ENCODE data around the gene TCEANC2.
"Not testable (repeated sequence)": the region's sequence is repeated elsewhere in the genome, so short reads cannot be mapped to it uniquely, and the experiment has no call there.

TCEANC2 gene

GRCh38 chr1:54100500-54100899 is 47.1 kb downstream of the TCEANC2 start:
- Histone ChIP-seq H3K4me3 (ENCODE audit: insufficient read depth, low read depth, low read length, poor library complexity, severe bottlenecking) (no peak overlapping the region), H3K27ac (ENCODE audit: insufficient read depth, low read length, poor library complexity, severe bottlenecking) (no peak overlapping the region), H3K9me3 (ENCODE audit: control insufficient read depth, low read length) (no peaks in the 10 kb centered on the region), H3K27me3 (replicated peaks; ENCODE audit: control insufficient read depth, insufficient read depth, low read length, poor library complexity, severe bottlenecking) (no peaks in the 10 kb centered on the region), H3K4me1 (ENCODE audit: control insufficient read depth, insufficient read depth, low read length, poor library complexity, severe bottlenecking) (no peaks in the 10 kb centered on the region), H3K36me3 (ENCODE audit: control insufficient read depth, insufficient read depth, low read length) (peaks cover 3% of the 10 kb centered on the region)
- DNase-seq: no peak

GRCh38 chr1:54103414-54103813 is 50.0 kb downstream of the TCEANC2 start:
- no peaks in the 10 kb centered on the region for H3K9me3 ChIP-seq (ENCODE audit: control insufficient read depth, low read length)
- no peak for DNase-seq
- H3K4me3 ChIP-seq (ENCODE audit: insufficient read depth, low read depth, low read length, poor library complexity, severe bottlenecking): no peak overlapping the region
- no peaks in the 10 kb centered on the region for H3K36me3 ChIP-seq (ENCODE audit: control insufficient read depth, insufficient read depth, low read length)
- H3K4me1 ChIP-seq (ENCODE audit: control insufficient read depth, insufficient read depth, low read length, poor library complexity, severe bottlenecking): no peaks in the 10 kb centered on the region
- no peak overlapping the region for H3K27ac ChIP-seq (ENCODE audit: insufficient read depth, low read length, poor library complexity, severe bottlenecking)
- no peaks in the 10 kb centered on the region for H3K27me3 ChIP-seq (replicated peaks; ENCODE audit: control insufficient read depth, insufficient read depth, low read length, poor library complexity, severe bottlenecking)

- not testable (repeated sequence) for H3K4me3 ChIP-seq (ENCODE audit: insufficient read depth, low read depth, low read length, poor library complexity, severe bottlenecking); DNase-seq
Observed at GRCh38 chr1:54104613-54105012, 51.2 kb downstream of the TCEANC2 start.

GRCh38 chr1:54105080-54105479 is 51.7 kb downstream of the TCEANC2 start:
- no peak overlapping the region for H3K4me3 ChIP-seq (ENCODE audit: insufficient read depth, low read depth, low read length, poor library complexity, severe bottlenecking)
- no peak overlapping the region for H3K27ac ChIP-seq (ENCODE audit: insufficient read depth, low read length, poor library complexity, severe bottlenecking)
- DNase-seq: no peak
- H3K36me3 ChIP-seq (ENCODE audit: control insufficient read depth, insufficient read depth, low read length): no peaks in the 10 kb centered on the region
- H3K4me1 ChIP-seq (ENCODE audit: control insufficient read depth, insufficient read depth, low read length, poor library complexity, severe bottlenecking): no peaks in the 10 kb centered on the region
- no peaks in the 10 kb centered on the region for H3K27me3 ChIP-seq (replicated peaks; ENCODE audit: control insufficient read depth, insufficient read depth, low read length, poor library complexity, severe bottlenecking)
- no peaks in the 10 kb centered on the region for H3K9me3 ChIP-seq (ENCODE audit: control insufficient read depth, low read length)

More at GRCh38 chr1:54104613-54105012, 51.2 kb downstream of the TCEANC2 start:
- not testable (repeated sequence) for H3K27ac ChIP-seq (ENCODE audit: insufficient read depth, low read length, poor library complexity, severe bottlenecking); H3K4me1 ChIP-seq (ENCODE audit: control insufficient read depth, insufficient read depth, low read length, poor library complexity, severe bottlenecking); H3K27me3 ChIP-seq (replicated peaks; ENCODE audit: control insufficient read depth, insufficient read depth, low read length, poor library complexity, severe bottlenecking); H3K36me3 ChIP-seq (ENCODE audit: control insufficient read depth, insufficient read depth, low read length); H3K9me3 ChIP-seq (ENCODE audit: control insufficient read depth, low read length)

GRCh38 chr1:54105736-54106269 is 52.4 kb downstream of the TCEANC2 start:
- Histone ChIP-seq H3K4me1 (ENCODE audit: control insufficient read depth, insufficient read depth, low read length, poor library complexity, severe bottlenecking) (no peaks in the 10 kb centered on the region), H3K36me3 (ENCODE audit: control insufficient read depth, insufficient read depth, low read length) (no peaks in the 10 kb centered on the region), H3K4me3 (ENCODE audit: insufficient read depth, low read depth, low read length, poor library complexity, severe bottlenecking) (no peak overlapping the region), H3K27ac (ENCODE audit: insufficient read depth, low read length, poor library complexity, severe bottlenecking) (no peak overlapping the region), H3K27me3 (replicated peaks; ENCODE audit: control insufficient read depth, insufficient read depth, low read length, poor library complexity, severe bottlenecking) (no peaks in the 10 kb centered on the region), H3K9me3 (ENCODE audit: control insufficient read depth, low read length) (no peaks in the 10 kb centered on the region)
- no peak for DNase-seq

- no peaks in the 10 kb centered on the region for H3K36me3 ChIP-seq (ENCODE audit: control insufficient read depth, insufficient read depth, low read length)
- no peaks in the 10 kb centered on the region for H3K9me3 ChIP-seq (ENCODE audit: control insufficient read depth, low read length)
- no peak for DNase-seq
- no peak overlapping the region for H3K4me3 ChIP-seq (ENCODE audit: insufficient read depth, low read depth, low read length, poor library complexity, severe bottlenecking)
- no peak overlapping the region for H3K27ac ChIP-seq (ENCODE audit: insufficient read depth, low read length, poor library complexity, severe bottlenecking)
- no peaks in the 10 kb centered on the region for H3K4me1 ChIP-seq (ENCODE audit: control insufficient read depth, insufficient read depth, low read length, poor library complexity, severe bottlenecking)
- no peaks in the 10 kb centered on the region for H3K27me3 ChIP-seq (replicated peaks; ENCODE audit: control insufficient read depth, insufficient read depth, low read length, poor library complexity, severe bottlenecking)
Observed at GRCh38 chr1:54107131-54107530, 53.7 kb downstream of the TCEANC2 start.

- Histone ChIP-seq H3K27ac (ENCODE audit: insufficient read depth, low read length, poor library complexity, severe bottlenecking) (no peak overlapping the region), H3K27me3 (replicated peaks; ENCODE audit: control insufficient read depth, insufficient read depth, low read length, poor library complexity, severe bottlenecking) (no peaks in the 10 kb centered on the region), H3K9me3 (ENCODE audit: control insufficient read depth, low read length) (no peaks in the 10 kb centered on the region), H3K4me3 (ENCODE audit: insufficient read depth, low read depth, low read length, poor library complexity, severe bottlenecking) (no peak overlapping the region), H3K36me3 (ENCODE audit: control insufficient read depth, insufficient read depth, low read length) (no peaks in the 10 kb centered on the region), H3K4me1 (ENCODE audit: control insufficient read depth, insufficient read depth, low read length, poor library complexity, severe bottlenecking) (no peaks in the 10 kb centered on the region)
- no peak for DNase-seq
Observed at GRCh38 chr1:54108156-54108555, 54.7 kb downstream of the TCEANC2 start.

GRCh38 chr1:54109129-54110090 is 56.0 kb downstream of the TCEANC2 start:
- no peak for DNase-seq
- H3K9me3 ChIP-seq (ENCODE audit: control insufficient read depth, low read length): no peaks in the 10 kb centered on the region
- H3K36me3 ChIP-seq (ENCODE audit: control insufficient read depth, insufficient read depth, low read length): no peaks in the 10 kb centered on the region
- H3K4me1 ChIP-seq (ENCODE audit: control insufficient read depth, insufficient read depth, low read length, poor library complexity, severe bottlenecking): no peaks in the 10 kb centered on the region
- no peaks in the 10 kb centered on the region for H3K27me3 ChIP-seq (replicated peaks; ENCODE audit: control insufficient read depth, insufficient read depth, low read length, poor library complexity, severe bottlenecking)
- no peak overlapping the region for H3K4me3 ChIP-seq (ENCODE audit: insufficient read depth, low read depth, low read length, poor library complexity, severe bottlenecking)
- no peak overlapping the region for H3K27ac ChIP-seq (ENCODE audit: insufficient read depth, low read length, poor library complexity, severe bottlenecking)

GRCh38 chr1:54110996-54111395 is 57.6 kb downstream of the TCEANC2 start:
- Histone ChIP-seq H3K4me1 (ENCODE audit: control insufficient read depth, insufficient read depth, low read length, poor library complexity, severe bottlenecking) (no peaks in the 10 kb centered on the region), H3K27me3 (replicated peaks; ENCODE audit: control insufficient read depth, insufficient read depth, low read length, poor library complexity, severe bottlenecking) (no peaks in the 10 kb centered on the region), H3K27ac (ENCODE audit: insufficient read depth, low read length, poor library complexity, severe bottlenecking) (no peak overlapping the region), H3K4me3 (ENCODE audit: insufficient read depth, low read depth, low read length, poor library complexity, severe bottlenecking) (no peak overlapping the region), H3K9me3 (ENCODE audit: control insufficient read depth, low read length) (no peaks in the 10 kb centered on the region), H3K36me3 (ENCODE audit: control insufficient read depth, insufficient read depth, low read length) (no peaks in the 10 kb centered on the region)
- DNase-seq: no peak

- no peak overlapping the region for H3K27ac ChIP-seq (ENCODE audit: insufficient read depth, low read length, poor library complexity, severe bottlenecking)
- no peaks in the 10 kb centered on the region for H3K27me3 ChIP-seq (replicated peaks; ENCODE audit: control insufficient read depth, insufficient read depth, low read length, poor library complexity, severe bottlenecking)
- no peaks in the 10 kb centered on the region for H3K9me3 ChIP-seq (ENCODE audit: control insufficient read depth, low read length)
- DNase-seq: no peak
- no peaks in the 10 kb centered on the region for H3K4me1 ChIP-seq (ENCODE audit: control insufficient read depth, insufficient read depth, low read length, poor library complexity, severe bottlenecking)
- H3K36me3 ChIP-seq (ENCODE audit: control insufficient read depth, insufficient read depth, low read length): no peaks in the 10 kb centered on the region
- H3K4me3 ChIP-seq (ENCODE audit: insufficient read depth, low read depth, low read length, poor library complexity, severe bottlenecking): no peak overlapping the region
Observed at GRCh38 chr1:54111624-54112023, 58.2 kb downstream of the TCEANC2 start.
